GM12873 (cell line): ENCODE measurements around the gene CAD.

Source experiments
- CTCF ChIP-seq: IDR thresholded peaks from 2 replicates; pipeline ENCODE4 v1.5.1; 2012; ENCODE audit warnings: low read depth, mild to moderate bottlenecking, moderate library complexity, low read length, control low read depth; ENCODE audit not compliant: insufficient read depth; ENCODE audit errors: missing control alignments

Gene CAD

GRCh38 chr2:27217173-27218121, at the start of gene CAD:
Gene CAD (plus strand): TSS chr2:27217369. CDS start chr2:27217552, 183 bp downstream.
- peak; percentile 21 for TF ChIP-seq CTCF

GRCh38 chr2:27170581-27171337, 46.4 kb upstream of the CAD start:
- no peak for TF ChIP-seq CTCF

- no peak for TF ChIP-seq CTCF
Observed at GRCh38 chr2:27171351-27171848, 45.8 kb upstream of the CAD start.

- TF ChIP-seq CTCF, result no peak
Observed at GRCh38 chr2:27174638-27175037, 42.5 kb upstream of the CAD start.

- TF ChIP-seq CTCF, result no peak
Observed at GRCh38 chr2:27175330-27175729, 41.8 kb upstream of the CAD start.

- no peak for TF ChIP-seq CTCF
Observed at GRCh38 chr2:27177441-27178351, 39.5 kb upstream of the CAD start.
